GM12891 (cell line): ENCODE results near the gene NXF3.
"Not testable (repeated sequence)": the region's sequence is repeated elsewhere in the genome, so short reads cannot be mapped to it uniquely, and the experiment has no call there.

Experiments
- PAX5 ChIP-seq: IDR thresholded peaks from 2 replicates; pipeline ENCODE4 v1.6.1; 2011; ENCODE audit warnings: low read length, moderate library complexity, mild to moderate bottlenecking; ENCODE audit not compliant: insufficient read depth, severe bottlenecking
- POLR2A ChIP-seq: IDR thresholded peaks from 2 replicates; pipeline ENCODE4 v1.6.1; 2011; ENCODE audit warnings: low read depth, low read length, control low read depth
- POLR2AphosphoS5 ChIP-seq: IDR thresholded peaks from 2 replicates; pipeline ENCODE4 v1.6.1; 2011; ENCODE audit warnings: low read depth, low read length, control low read depth
- TAF1 ChIP-seq: IDR thresholded peaks from 2 replicates; pipeline ENCODE4 v1.6.1; 2011; ENCODE audit warnings: low read depth, low read length, control low read depth

DNA sequence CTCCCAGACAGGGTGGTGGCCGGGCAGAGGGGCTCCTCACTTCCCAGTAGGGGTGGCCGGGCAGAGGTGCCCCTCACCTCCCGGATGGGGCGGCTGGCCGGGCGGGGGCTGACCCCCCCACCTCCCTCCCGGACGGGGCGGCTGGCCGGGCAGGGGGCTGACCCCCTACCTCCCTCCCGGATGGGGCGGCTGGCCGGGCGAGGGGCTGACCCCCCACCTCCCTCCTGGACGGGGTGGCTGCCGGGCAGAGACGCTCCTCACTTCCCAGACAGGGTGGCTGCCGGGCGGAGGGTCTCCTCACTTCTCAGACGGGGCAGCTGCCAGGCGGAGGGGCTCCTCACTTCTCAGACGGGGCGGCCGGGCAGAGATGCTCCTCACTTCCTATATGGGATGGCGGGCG lies 11.4 kb upstream of the NXF3 start:
- TF ChIP-seq TAF1, POLR2A, PAX5, POLR2AphosphoS5: not testable (repeated sequence)
